ENCODE measurements around the gene PDE6A.
"Not testable (repeated sequence)": the region's sequence is repeated elsewhere in the genome, so short reads cannot be mapped to it uniquely, and the experiment has no call there.

- not testable (repeated sequence) for TF ChIP-seq PRDM4 (tag by site-specific recombination; IDR thresholded peaks at IDR 0.05); ZBTB26 (tag by site-specific recombination; optimal IDR thresholded peaks at IDR 0.05); ZBTB7A (tag by site-specific recombination; IDR thresholded peaks at IDR 0.05; ENCODE audit: low read depth); CTCF (tag by site-specific recombination; IDR thresholded peaks at IDR 0.05); ZNF23 (tag by site-specific recombination; IDR thresholded peaks at IDR 0.05; ENCODE audit: borderline replicate concordance); KLF10 (tag by site-specific recombination; IDR thresholded peaks at IDR 0.05); REST (tag by site-specific recombination; IDR thresholded peaks at IDR 0.05); MEIS1 (CRISPR knock-in tag; IDR thresholded peaks at IDR 0.05; ENCODE audit: borderline replicate concordance); ZNF558 (tag by site-specific recombination; IDR thresholded peaks at IDR 0.05); ZNF776 (tag by site-specific recombination; IDR thresholded peaks at IDR 0.05; ENCODE audit: borderline replicate concordance); HOXA7 (CRISPR knock-in tag; IDR thresholded peaks at IDR 0.05; ENCODE audit: borderline replicate concordance)
Measured at GRCh38 chr5:149942741-149943169, 1.8 kb downstream of the PDE6A start.

Data from HEK293 (cell line).